Measurements from ENCODE around the gene SPATC1L.

Gene SPATC1L

DNA sequence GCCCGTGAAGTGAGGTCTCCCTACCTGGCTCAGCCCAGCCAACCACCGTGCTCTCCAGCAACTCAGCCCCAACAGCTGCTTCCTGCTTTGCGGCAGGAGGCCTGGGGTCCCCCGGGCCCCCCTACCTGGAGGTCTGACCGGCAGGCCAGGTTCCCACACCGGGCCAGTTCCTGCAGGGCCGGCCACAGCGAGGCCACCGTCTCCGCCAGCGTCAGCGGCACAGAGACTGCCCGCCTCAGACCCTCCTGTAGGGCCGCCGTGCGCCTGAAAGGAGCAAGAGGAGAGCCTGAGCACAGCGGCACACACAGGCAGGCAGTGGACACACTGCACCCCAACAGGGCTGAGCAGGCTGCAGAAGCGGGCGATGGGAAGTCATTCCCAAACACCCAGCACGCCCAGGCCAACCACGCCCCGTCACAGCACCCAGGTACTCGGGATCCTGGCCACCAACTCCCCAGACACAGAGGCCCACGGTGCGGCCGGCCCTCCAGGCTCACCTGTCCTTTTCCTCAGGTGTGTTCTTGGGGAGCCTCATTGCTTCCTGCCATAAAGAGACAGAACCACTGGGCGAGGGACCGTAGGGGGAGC, 45.8 kb downstream of the SPATC1L start:
- no peak for DNase-seq (ENCODE audit: low read depth in 1 of 2, low spot score in 1 of 2)
- in situ Hi-C loops (cut with HindIII; ENCODE audit: low pct_unique_long_range_greater_than_20kb, low sequenced_read_pairs), result no loop called here
- no peak for TF ChIP-seq JUND (IDR thresholded peaks at IDR 0.05; ENCODE audit: low read depth)

DNA sequence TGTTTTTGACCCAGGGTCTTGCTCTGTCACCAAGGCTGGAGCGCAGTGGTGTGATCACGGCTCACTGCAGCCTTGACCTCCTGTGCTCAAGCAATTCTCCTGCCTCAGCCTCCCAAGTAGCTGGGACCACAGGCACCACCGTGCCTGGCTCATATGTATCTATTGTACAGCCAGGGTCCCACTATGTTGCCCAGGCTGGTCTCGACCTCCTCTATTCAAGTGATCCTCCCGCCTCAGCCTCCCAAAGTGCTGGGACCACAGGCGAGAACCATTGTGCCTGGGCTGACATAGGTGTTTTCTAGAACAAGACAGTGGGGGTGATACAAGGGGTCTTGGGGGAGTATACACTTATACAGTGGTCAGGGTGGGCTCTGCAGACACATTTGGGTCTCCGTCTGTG, 46.4 kb downstream of the SPATC1L start:
- in situ Hi-C loops (cut with HindIII; ENCODE audit: low pct_unique_long_range_greater_than_20kb, low sequenced_read_pairs), result no loop called here
- no peak for TF ChIP-seq JUND (IDR thresholded peaks at IDR 0.05; ENCODE audit: low read depth)
- no peak for DNase-seq (ENCODE audit: low read depth in 1 of 2, low spot score in 1 of 2)

DNA sequence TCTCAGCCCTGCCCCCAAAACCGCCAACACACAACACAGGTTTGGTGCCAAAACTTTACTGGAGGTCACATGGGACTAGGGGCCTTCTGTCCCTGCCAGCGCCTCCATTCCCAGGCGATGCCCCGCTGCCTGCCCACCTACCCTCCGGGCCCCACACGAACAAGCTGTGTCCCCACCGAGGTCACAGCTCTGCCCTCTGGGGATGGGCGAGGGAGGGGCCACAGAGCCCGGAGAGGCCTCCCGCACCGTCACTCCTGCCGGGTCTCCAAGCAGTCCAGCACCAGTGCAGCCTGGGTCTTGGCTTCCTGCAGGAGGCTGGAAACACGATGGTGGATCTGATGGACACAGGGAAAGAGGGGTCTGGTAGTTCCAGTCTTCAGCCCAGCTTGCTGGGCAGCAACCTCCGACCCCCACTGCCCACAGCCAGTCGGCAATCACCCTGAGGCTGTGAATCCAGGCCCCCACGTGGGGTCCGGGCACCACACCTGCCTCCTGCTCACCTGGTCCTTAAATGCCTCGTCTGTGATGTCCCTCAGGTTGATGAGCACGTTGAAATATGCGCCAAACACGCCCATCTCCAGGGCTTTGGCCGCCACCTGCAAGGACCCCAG, 47.4 kb downstream of the SPATC1L start:
- in situ Hi-C loops (cut with HindIII; ENCODE audit: low pct_unique_long_range_greater_than_20kb, low sequenced_read_pairs), result no loop called here
- DNase-seq (ENCODE audit: low read depth in 1 of 2, low spot score in 1 of 2), result no peak
- TF ChIP-seq JUND (IDR thresholded peaks at IDR 0.05; ENCODE audit: low read depth), result no peak

DNA sequence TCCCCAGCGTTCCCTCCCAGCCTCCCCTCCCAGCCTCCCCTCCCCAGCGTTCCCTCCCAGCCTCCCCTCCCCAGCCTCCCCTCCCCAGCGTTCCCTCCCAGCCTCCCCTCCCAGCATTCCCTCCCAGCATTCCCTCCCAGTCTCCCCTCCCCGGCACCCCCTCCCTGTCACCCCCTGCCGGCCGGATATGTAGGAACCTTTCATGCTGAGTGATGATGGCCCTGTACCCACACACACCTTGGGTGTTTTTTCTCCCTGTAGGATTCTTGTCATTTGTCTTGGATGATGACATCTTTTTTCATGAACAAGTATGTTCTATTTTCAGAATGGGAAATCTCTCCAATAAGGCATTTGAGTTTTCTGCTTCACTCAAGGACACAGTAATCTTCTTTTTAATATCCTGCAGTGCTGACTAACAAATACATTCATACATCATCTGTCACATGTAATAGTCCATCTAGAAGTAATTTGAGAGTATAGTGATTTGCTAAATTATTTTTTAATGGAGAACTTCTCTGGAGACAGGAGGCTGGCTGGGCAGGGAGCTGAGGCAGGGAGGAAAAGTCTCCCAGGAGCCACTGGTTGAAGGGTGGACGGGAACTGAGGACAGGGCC, 48.4 kb downstream of the SPATC1L start:
- in situ Hi-C loops (cut with HindIII; ENCODE audit: low pct_unique_long_range_greater_than_20kb, low sequenced_read_pairs), result no loop called here
- no peak for DNase-seq (ENCODE audit: low read depth in 1 of 2, low spot score in 1 of 2)
- no peak for TF ChIP-seq JUND (IDR thresholded peaks at IDR 0.05; ENCODE audit: low read depth)

DNA sequence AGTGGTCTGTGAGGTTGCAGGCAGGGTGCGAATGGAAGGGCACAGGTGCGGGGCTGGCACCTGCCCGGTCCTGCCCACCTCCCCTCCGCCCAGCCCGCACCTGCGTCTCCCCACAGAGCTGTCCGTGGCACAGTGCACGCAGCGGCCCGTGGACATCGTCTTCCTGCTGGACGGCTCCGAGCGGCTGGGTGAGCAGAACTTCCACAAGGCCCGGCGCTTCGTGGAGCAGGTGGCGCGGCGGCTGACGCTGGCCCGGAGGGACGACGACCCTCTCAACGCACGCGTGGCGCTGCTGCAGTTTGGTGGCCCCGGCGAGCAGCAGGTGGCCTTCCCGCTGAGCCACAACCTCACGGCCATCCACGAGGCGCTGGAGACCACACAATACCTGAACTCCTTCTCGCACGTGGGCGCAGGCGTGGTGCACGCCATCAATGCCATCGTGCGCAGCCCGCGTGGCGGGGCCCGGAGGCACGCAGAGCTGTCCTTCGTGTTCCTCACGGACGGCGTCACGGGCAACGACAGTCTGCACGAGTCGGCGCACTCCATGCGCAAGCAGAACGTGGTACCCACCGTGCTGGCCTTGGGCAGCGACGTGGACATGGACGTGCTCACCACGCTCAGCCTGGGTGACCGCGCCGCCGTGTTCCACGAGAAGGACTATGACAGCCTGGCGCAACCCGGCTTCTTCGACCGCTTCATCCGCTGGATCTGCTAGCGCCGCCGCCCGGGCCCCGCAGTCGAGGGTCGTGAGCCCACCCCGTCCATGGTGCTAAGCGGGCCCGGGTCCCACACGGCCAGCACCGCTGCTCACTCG, 52.2 kb downstream of the SPATC1L start:
- no peak for TF ChIP-seq JUND (IDR thresholded peaks at IDR 0.05; ENCODE audit: low read depth)
- in situ Hi-C loops (cut with HindIII; ENCODE audit: low pct_unique_long_range_greater_than_20kb, low sequenced_read_pairs), result no loop called here

DNA sequence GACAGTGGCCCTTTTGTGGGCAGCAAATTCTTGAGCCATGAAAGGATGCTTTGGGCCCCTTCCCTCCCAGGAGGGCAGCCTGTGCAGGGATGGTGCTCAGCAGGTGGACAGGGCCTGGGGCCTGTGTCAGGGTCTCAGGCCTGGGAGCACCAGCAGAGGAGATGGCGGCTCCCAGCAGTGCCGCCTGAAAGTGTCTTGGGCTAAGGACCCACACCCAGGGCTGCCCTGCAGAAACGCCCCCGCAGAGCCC, 52.7 kb downstream of the SPATC1L start:
- no peak for DNase-seq (ENCODE audit: low read depth in 1 of 2, low spot score in 1 of 2)
- in situ Hi-C loops (cut with HindIII; ENCODE audit: low pct_unique_long_range_greater_than_20kb, low sequenced_read_pairs), result no loop called here

More for the DNA sequence above, 52.2 kb downstream of the SPATC1L start:
- DNase-seq (ENCODE audit: low read depth in 1 of 2, low spot score in 1 of 2), result no peak

DNA sequence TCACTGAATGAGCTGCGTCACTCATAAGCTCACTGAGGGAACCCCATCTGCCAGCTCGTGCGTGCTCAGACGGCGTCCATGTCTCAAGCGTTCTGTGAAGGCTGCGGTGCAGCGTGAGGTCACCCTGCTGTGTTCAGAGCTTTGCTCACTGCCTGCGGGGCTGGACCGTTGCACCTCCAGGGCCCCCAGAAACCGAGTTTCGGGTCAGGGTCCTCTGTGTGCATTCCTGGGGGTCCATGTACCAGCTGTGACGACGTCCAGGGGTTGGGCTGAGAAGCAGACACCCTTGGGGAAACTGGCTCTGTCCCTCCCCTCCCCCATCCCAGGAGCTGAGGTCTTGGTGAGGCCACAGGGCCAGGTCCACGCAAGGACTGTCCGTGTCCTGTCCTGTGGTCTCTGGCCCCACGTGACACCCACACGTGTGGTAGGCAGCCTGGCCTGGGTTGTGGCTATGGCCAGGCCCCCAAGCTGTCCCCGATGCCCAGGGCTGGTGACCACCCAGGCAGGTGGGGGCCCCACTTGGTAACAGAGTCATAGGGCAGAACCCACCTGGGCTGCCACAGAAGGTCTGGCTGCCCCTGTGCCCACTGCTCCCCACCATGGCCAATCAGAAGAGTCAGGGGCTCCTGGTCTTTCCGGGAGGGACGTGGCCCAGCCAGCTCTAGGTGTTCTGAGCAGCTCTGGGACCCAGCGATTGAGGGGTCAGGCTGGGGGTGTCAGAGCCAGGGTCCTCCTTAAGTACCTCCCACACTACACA, 53.2 kb downstream of the SPATC1L start:
- DNase-seq (ENCODE audit: low read depth in 1 of 2, low spot score in 1 of 2), result no peak
- in situ Hi-C loops (cut with HindIII; ENCODE audit: low pct_unique_long_range_greater_than_20kb, low sequenced_read_pairs), result no loop called here
- TF ChIP-seq JUND (IDR thresholded peaks at IDR 0.05; ENCODE audit: low read depth), result no peak

More for the DNA sequence above, 52.7 kb downstream of the SPATC1L start:
- TF ChIP-seq JUND (IDR thresholded peaks at IDR 0.05; ENCODE audit: low read depth), result no peak

DNA sequence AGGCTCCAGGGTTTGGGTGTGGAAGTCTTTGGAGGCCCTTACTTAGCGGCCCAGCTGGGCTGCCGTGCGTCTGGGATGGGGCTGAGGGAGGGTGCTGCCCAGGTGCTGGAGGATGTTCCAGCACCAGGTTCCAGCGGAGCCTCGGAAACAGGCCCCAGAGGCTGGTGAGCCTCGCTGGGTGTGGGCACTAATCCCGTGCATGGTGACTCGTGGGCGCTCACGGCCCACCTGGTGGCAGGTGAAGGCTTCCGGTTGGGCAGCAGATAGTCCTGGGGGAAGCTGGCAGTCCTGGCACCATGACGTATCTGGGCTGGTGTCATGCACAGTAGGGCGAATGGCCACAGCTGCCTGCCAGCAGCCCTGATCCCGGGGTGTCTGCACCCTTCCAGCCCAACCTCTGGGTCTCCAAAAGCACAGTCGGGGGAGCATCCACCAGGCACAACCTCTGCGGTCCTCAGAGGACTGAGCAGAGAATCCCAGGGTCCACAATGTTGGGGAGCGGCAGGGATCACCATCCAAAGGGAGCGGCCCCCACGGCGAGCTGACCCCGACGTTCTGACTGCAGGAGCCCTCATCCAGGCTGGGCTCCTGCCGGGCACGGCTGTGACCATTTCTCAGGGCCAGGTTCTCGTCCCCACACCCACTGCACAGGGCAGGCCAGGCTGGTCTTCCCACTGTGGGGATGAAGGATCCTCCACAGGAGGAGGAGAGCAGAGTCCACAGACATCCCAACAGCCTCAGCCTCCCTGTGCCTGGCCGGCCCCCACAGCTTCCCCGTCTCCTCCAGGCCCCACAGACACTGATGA, 54.2 kb downstream of the SPATC1L start:
- in situ Hi-C loops (cut with HindIII; ENCODE audit: low pct_unique_long_range_greater_than_20kb, low sequenced_read_pairs), result no loop called here
- DNase-seq (ENCODE audit: low read depth in 1 of 2, low spot score in 1 of 2), result no peak
- no peak for TF ChIP-seq JUND (IDR thresholded peaks at IDR 0.05; ENCODE audit: low read depth)

DNA sequence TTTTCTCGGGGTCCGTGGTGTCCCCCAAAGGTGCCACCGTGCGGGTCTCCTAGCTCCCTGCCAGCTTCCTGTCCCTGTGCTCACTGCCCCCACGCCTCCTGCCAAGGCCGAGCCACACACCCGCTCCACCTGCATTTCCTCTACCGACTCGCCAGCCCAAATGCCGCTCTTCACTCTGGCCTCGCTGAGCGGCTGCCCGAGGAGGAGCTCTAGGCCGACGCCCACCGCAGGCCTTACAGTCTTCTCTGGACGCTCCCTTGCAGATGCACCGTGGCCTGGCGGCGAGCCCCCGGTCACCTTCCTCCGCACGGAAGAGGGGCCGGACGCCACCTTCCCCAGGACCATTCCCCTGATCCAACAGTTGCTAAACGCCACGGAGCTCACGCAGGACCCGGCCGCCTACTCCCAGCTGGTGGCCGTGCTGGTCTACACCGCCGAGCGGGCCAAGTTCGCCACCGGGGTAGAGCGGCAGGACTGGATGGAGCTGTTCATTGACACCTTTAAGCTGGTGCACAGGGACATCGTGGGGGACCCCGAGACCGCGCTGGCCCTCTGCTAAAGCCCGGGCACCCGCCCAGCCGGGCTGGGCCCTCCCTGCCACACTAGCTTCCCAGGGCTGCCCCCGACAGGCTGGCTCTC, 55.2 kb downstream of the SPATC1L start:
- no peak for TF ChIP-seq JUND (IDR thresholded peaks at IDR 0.05; ENCODE audit: low read depth)
- in situ Hi-C loops (cut with HindIII; ENCODE audit: low pct_unique_long_range_greater_than_20kb, low sequenced_read_pairs), result no loop called here
- DNase-seq (ENCODE audit: low read depth in 1 of 2, low spot score in 1 of 2), result no peak

DNA sequence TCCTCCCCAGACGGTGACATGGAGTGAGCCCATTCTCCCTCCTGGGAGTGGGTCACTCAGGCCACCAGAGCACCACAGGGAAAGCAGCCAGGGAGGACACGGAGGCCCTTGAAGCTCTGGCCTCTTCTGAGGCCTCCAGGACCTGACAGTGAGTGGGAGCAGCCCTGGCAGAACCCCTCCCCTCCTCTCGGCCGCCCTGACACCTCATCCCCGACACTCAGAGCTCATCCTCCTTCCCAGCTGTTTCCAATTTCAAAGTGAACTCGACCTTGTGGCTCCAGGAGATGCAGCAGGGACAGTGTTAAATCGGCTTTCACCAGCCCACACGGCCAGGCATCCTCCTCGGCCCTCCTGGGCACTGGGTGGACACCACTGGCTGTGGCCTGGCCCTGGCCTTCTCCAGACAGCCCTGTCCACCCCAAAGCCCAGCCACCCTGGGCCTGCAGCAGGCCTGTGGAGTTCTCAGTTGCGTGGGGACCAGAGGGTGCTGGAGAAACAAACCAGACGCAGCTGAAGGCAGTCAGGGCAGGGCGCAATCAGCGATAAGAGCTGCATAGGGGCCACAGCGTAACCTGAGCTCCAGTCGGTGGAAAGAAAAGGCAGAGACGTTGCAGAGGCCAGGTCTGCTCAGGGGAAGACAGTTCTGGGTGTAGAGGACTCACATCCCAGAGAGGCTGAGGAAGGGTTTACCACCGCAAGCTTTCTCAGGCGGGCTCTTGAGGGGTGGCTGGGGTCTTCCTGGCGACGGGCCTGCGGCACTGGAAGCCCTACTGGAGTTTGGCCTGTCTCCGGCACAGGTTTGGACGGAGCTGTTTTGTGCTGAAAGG, 55.9 kb downstream of the SPATC1L start:
- in situ Hi-C loops (cut with HindIII; ENCODE audit: low pct_unique_long_range_greater_than_20kb, low sequenced_read_pairs), result no loop called here
- no peak for TF ChIP-seq JUND (IDR thresholded peaks at IDR 0.05; ENCODE audit: low read depth)
- DNase-seq (ENCODE audit: low read depth in 1 of 2, low spot score in 1 of 2), result no peak
